NCI-H1694 treated with DMSO at 0.1 percent for 48 hours (cell line): ENCODE results near the gene NFKBIA.
"Not testable (repeated sequence)": the region's sequence is repeated elsewhere in the genome, so short reads cannot be mapped to it uniquely, and the experiment has no call there.

ENCODE experiments used
- DNase-seq: peaks from one replicate; lab custom pipeline; 2025; lab: John Stamatoyannopoulos, UW

NFKBIA gene

DNA sequence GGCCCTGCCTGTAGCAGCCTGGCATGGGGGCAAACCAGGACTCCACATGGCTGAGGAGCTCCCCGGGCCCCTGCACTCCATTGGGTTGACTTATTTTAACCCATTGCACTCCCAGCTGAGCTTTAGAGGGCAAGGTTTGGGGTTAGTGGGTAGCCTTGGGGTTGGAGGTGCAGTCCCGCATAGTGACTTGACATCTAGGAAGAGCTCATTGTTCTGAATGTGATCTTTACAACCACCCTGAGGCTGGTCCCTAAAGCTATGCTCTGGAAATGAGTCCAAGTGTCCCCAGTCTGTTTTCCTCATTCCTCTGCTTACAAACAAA, 36.4 kb downstream of the NFKBIA start:
- no peak for DNase-seq

DNA sequence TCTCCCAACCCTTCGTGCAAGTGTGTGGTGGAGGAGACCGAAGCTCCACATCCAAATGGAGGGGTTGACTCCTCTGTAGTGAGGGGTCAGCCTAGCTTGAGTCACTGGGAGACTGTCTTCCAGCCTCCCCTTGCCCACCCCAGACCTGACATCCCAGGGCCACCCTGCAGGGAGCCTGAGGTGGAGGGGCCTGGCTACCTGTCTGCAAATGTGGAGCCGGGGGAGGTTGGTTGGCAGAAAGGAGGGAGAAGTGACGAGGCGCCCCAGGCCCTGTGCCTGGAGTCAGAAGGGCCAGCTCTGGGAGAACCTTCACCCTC, 37.5 kb downstream of the NFKBIA start:
- DNase-seq = no peak

GRCh38 chr14:35366521-35366976, 38.0 kb downstream of the NFKBIA start:
- DNase-seq = no peak

DNA sequence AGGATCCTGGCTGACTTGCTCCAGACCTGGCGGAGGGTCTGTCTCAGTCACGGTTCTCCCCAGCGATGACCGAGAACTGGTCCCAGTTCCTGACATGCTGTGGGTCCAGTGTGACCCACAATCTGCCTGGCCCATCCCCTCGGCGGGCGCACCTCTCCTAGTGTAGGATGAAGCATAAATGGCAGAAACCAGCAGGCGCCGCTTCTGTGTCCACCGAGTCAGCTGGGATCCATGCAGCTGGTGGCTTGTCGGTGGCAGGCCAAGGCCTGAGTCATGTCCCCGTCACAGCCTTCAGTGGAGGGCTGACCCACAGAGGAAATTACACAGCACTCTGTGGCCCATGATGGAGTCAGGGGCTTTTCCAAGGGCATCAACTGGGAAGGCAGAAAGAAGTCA, 38.5 kb downstream of the NFKBIA start:
- DNase-seq = no peak

DNA sequence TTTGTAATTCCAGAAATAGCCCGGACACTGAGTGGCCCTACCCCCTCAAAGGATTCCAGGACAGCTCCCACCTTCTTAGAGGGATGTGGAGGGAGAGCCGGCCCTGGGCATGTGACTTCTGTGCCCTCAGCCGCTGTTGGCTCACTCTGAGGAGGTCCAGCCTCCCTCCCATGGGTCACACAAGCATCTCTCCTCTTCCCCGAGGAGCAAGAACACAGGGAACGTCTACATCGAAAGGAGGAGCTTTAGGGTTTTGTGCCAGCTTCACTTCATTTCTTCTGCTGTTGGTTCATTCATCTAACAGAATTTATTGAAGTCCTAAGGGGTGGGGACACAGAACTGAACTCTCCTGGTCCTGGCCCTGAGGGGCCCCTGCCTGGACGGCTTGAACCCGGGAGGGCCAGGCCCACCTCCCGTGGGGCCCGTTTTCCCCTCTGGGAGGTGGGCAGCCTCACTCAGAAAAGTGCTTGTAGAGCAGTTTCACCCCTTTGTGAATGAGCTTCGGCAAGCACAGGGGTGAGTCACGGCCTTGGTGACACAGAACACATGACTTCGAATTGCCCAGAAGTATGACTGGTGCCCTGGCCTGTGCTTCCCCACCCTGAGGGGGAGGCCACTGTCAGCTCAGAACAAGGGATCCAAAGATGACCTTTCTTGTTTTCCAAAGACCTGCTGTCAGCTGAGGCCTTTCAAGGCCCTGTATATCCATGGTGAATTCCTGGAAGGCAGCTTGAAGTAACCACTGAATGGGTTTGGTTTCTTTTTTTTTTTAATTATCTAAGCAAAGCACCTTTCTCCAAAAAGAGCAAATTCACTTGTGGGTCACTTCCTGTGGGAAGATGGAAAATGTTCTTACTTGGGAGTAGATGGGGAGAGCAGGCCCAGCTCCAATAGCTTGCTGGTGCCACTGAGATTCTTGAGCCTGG, 39.2 kb downstream of the NFKBIA start:
- no peak for DNase-seq

- no peak for DNase-seq
Observed at GRCh38 chr14:35362911-35363374, 41.6 kb downstream of the NFKBIA start.

GRCh38 chr14:35362450-35362849, 42.1 kb downstream of the NFKBIA start:
- no peak for DNase-seq

GRCh38 chr14:35361141-35361480, 43.4 kb downstream of the NFKBIA start:
- DNase-seq = no peak

DNA sequence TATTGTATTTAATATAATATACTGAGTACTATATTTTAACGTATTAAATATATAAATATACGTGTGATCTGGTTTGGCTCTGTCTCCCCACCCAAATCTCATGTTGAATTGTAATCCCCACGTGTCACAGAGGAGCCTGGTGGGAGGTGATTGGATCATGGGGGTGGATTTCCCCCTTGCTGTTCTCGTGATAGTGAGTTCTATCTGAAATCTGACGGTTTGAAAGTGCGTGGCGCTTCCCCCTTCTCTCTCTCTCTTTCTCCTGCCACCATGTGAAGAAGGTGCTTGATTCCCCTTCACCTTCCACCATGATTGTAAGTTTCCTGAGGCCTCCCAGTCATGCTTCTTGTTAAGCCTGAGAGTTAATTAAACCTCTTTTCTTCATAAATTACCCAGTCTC, 44.9 kb downstream of the NFKBIA start:
- not testable (repeated sequence) for DNase-seq

DNA sequence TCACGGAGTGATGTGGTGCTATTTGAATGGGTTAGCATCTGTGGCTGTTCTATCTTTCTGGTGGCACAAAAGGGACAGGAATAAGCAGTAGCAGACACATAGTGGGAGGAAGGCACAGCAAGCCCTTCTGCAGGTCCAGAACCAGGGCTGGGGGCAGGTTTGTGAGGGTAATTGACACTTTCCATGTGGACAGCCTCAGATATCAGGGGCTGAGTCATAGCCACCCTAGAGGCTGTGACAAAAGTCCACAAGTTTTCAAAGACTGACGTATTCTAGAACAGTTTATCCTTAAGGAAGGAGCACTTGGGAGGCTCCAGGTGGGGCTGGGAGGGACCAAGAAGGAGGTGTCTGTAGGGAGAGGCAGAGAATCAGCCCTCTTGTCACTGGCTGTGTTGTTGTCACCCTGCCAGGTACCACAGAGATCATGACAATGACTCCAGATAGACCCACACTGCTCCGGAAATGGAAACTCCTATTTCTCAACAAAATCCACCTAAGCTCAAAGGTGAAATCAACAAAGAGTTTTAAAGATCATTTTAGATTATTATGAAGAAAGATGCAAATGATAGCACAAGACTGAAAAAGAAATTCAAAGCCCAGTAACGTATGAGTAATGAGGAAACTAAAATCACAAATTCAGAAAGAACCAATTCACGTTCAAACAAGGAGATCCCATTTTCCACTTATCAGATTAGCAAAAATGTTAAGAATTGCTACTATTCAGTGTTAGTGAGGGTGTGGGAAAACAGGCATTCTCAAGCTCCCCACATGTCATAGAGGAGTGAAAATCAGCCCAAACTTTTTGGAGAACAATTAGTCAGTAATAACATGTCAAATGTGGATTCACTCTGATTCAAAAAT, 48.3 kb downstream of the NFKBIA start:
- no peak for DNase-seq

GRCh38 chr14:35355235-35355634, 49.3 kb downstream of the NFKBIA start:
- DNase-seq = not testable (repeated sequence)

GRCh38 chr14:35353409-35354172, 51.0 kb downstream of the NFKBIA start:
- DNase-seq = no peak

- no peak for DNase-seq
Observed at GRCh38 chr14:35352274-35353233, 52.0 kb downstream of the NFKBIA start.

DNA sequence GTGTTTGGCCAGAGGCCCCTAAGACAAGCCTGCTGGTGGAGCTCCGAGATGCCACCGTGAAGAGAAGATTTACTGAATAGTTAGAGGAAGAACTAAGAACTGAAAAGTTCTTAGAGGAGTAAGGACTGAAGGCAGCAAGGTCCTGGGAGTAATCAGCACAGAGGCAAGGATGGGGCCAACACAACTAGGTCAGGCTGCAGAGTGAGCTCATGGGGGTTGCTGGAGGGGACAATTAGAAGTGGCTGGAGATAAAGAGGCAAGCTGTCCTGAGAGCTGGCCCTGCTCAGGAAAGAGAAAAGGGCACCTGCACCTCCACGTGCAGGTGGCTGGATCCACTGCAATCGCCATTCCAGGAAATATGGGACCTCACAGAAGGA, 52.7 kb downstream of the NFKBIA start:
- DNase-seq = no peak
